HG03045 (cell line): ENCODE data around the gene U2AF2.

Experiments
- ATAC-seq: cut with Tn5 transposase; IDR thresholded peaks from one replicate; pipeline ENCODE4 v1.9.1; 2021; ENCODE audit warnings: mild to moderate bottlenecking, moderate library complexity; ENCODE audit not compliant: unreplicated experiment

U2AF2 gene

GRCh38 chr19:55642153-55643002 is 12.5 kb upstream of the U2AF2 start:
- ATAC-seq = peak; percentile 2

GRCh38 chr19:55643003-55643886 is 11.6 kb upstream of the U2AF2 start, which contains the start of gene ZNF581:
Gene ZNF581, plus strand, starts transcription at chr19:55643649. Its CDS starts 923 bp downstream, at chr19:55644572.
- peak; percentile 34 for ATAC-seq

GRCh38 chr19:55643887-55644176 is 11.0 kb upstream of the U2AF2 start:
- ATAC-seq = no peak

- no peak for ATAC-seq
Observed at GRCh38 chr19:55644191-55644833, 10.5 kb upstream of the U2AF2 start.

GRCh38 chr19:55644842-55645511 is 9.9 kb upstream of the U2AF2 start:
- no peak for ATAC-seq

DNA sequence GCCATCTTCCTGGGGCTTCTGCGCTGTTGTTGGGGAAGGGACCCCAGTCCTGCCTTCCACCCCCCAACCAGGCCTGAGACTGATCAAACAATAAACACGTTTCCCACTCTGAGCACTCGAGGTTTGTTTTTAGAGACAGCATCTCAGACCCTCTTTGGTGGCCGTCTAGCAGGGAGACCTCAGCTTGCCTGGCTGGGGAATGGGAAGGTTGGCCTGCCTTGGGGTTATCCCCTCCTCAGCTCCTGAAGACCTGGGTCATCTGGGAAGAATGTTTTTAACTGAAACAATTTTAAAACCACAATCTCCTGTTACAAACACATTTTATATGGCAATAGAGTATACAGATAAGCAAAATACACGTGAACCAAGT is 9.3 kb upstream of the U2AF2 start:
- no peak for ATAC-seq

- no peak for ATAC-seq
Observed at GRCh38 chr19:55646889-55647731, 7.7 kb upstream of the U2AF2 start.

DNA sequence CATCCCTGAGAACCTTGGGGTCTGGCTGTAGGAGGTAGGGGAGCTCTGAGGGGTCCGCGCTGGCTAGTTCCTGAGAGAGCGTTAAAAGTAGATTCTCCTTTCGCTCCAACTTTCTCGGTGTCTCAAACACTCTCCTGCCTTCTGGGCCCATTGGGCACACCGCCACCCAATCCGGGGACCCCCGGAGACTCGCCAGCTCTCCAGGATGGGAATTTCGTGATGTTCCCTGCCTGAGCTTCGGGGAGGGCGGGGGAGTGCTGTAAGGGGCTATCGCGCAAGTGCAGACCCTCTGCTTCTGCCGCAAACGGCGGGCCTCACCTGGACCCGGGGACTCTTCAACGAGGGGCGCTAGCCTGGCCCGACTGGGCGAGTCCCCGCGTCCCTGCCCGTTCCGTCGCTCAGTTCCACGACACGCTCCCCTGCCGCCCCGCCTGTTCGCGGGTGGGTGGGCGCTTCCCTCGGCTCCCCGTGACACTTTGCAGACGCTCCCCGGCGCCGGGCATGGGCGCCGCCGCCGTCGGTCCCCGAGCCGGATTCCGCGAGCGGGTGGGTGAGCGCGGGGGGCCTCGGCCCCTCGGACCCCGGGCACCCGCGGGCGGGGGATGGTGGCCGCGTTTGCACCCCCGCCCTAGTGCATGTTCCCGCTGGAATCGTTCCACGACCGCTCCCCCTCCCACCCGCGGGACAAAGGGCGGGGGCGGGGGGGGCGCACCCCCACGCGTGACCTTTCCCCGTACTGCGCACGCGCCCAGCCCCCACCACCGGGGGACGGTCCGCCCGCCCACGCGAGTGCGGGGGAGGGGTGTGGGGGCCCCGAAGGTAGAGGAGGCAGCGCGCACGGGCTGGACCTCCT is 6.9 kb upstream of the U2AF2 start, which contains the start of gene CCDC106:
CCDC106 (plus strand) TSS at position 481 of the 853 bp plus-strand sequence. CDS start 835 bp downstream, outside the sequence.
- no peak for ATAC-seq

DNA sequence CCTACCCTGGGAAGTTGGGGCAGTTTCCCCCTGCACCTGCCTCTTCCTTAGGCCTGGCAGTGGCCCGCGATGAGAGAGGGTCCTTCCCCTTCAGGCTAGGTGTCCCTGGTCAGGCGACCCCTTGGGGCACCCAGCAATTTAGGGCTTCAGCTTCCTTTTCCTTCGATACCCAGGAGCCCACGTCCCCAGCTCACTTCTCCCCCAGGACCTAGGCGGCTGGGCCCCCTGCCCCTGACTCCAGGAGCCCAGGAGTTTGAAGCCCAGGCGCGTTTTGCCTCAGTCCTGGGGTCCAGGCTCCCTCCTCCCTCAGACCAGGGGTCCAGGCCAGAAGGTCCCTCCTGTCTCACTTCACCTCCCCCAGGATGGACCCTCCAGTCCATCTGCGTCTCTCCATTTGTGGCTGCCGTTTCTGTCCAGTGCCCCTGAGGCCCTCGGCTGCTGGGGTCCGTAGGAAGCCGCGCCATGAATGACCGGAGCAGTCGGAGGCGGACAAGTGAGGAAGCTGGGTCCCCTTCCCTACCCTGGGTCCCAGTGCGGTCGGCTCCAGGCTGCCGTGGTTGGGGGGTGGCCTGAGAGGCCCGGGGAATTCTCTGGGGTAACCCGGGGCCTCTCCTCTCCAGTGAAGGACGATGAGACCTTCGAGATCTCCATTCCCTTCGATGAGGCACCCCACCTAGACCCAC is 6.1 kb upstream of the U2AF2 start:
- no peak for ATAC-seq

DNA sequence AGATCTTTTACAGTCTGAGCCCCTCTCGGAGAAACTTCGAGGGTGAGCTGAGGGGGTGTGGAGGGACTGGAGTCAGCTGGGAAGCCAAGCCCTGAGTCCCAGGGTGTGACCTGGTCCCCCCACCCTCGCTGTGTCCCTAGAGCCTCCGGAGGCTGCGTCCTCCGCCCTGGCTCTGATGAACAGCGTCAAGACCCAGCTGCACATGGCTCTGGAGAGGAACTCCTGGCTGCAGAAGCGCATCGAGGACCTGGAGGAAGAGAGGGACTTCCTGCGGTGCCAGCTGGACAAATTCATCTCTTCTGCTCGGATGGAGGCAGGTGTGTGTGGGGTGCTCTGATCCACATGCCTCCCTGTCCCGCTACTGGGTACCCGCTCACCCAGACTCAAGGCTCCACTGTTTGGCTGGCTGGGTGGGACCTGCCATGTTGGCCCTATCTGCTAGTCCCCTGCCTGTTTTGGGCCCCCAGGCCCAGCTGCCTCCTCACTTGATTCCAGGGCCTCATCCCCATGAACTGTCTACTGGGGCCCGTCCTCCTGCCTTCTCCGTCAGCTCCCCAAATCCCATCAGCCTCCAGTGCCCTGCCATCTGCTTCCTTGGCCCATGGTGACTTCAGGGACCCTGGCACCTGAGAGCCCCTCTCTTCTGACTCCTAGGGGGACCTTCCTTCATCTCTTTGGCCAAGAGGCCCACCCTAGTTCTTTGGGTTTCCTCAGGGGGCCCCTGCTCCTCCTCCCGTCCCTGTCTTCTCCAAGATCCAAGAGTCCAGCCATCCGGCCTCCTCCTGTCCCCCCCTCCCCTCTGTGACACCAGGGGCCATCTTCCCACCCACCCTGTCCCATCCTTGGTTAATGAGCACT is 5.3 kb upstream of the U2AF2 start:
- ATAC-seq = no peak

DNA sequence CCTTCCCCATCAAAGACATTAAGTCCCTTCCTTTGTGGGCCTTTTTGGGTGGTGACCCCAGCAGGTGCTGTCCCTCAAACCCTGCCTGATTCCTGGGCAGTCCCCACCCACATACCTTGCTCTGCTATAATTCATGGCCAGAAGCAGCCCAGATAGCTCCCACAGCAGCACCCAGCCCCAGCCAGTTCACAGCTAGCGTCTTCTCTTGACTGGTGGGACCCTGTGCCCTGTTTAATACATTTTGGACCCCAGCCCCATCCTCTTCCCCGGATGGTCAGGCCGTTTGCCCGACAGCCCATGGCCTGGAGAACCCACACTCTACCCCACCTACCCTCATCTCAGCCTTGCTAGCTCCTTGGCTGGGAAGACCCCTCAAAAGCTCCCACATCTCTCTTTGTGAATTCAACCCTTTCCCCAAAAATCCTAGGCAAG is 4.7 kb upstream of the U2AF2 start:
- ATAC-seq = no peak

DNA sequence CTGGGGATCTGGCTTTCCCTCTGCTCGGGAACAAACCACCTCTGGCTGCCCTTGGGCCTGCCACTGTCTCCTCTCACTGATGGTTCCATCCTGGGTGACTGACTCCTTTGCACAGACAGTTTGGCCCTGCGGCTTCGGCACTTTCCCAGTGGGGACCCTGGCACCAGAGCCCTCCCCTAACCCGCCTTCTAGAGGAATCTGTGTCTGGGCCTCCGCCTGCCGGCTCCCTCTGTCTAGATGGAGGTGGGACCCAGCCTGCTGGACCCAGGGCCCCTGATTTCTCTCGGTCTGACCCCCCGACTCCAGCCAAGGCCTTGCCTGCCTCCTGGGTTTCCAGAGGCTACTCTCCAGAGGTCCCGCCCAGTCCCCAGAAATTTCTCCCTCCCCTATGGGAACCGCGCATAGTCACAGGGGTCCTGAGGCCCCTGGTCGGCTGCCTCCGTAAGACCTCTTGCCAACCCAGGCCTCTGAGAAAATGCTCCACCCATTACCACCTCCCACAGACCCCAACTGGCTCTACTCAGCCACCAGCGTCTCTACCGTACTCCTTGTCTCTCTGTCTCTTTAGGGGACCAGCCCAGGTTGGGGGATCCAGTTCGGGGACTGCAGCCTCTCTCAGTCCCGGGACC is 4.1 kb upstream of the U2AF2 start:
- no peak for ATAC-seq

- no peak for ATAC-seq
Observed at GRCh38 chr19:55651236-55651635, 3.6 kb upstream of the U2AF2 start.

DNA sequence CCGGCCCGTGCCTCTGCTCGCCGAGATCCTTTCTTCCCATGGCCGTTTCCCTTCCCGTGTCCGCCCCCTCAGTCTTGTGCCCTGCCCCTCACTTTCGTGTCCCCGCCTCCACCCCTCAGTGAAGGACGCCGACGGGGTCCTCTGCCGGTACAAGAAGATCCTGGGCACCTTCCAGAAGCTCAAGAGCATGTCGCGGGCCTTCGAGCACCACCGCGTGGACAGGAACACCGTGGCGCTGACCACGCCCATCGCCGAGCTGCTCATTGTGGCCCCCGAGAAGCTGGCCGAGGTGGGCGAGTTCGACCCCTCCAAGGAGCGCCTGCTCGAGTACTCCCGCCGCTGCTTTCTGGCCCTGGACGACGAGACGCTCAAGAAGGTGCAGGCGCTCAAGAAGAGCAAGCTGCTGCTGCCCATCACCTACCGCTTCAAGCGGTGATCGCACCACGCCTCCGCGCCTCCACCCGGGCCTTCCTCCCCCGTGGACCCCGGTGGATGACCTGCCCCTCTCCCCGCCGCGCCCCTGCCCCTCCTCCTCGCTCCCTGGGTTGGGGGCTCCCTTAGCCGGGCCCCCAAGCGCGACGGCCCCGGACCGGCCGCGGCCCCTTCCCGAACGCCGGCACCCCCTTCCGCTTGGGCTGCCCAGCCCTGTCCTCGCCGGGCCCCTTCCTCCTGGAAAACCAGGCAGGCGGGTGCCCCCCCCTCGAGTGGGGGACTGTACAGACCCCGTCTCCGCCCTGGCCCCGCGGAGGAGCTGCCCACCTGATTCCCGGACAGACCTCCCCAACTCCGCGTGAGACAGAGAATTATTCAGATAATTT is 2.3 kb upstream of the U2AF2 start:
- ATAC-seq = no peak

- ATAC-seq = peak; percentile 45
Observed at GRCh38 chr19:55653651-55654322, 1.0 kb upstream of the U2AF2 start.
